CD4-positive, alpha-beta T cell (primary cell): ENCODE data around the gene ZBTB7C. TPM values are rescaled to one million over a fixed set of nuclear protein-coding genes. Genes with fewer than 3 reads are reported as not detected.

ENCODE experiments used
- ATAC-seq: fragments of 200-7000 bp; cut with Tn5 transposase; one replicate; pipeline ENCODE4 v1.10.0; 2022; ENCODE audit warnings: mild to moderate bottlenecking; ENCODE audit not compliant: poor library complexity
- CTCF ChIA-PET: fragments of 350-600 bp; sonication (Branson Sonifier 250); formaldehyde crosslinking; loops from one replicate; lab custom pipeline; 2021; ENCODE audit warnings: antibody characterized with exemption, inconsistent platforms; lab: Charles Lee
- POLR2A ChIA-PET: fragments of 350-600 bp; sonication (Branson Sonifier 250); formaldehyde crosslinking; loops from one replicate; lab custom pipeline; 2021; ENCODE audit warnings: antibody characterized with exemption, inconsistent platforms; lab: Charles Lee
- DNase-seq, 14 experiments: peaks; one replicate each; pipeline ENCODE4 v3.0.0-alpha.2; 2013 to 2020; ENCODE audit warnings: mixed read lengths in 2 of 14
- H3K27ac ChIP-seq, 2 donors: one replicate each; pipeline versions ENCODE4 v1.5.1 to v1.7.0; 2013; ENCODE audit warnings: low read length in 2 of 2, low read depth in 1 of 2, mild to moderate bottlenecking in 1 of 2
- H3K27me3 ChIP-seq, 2 experiments: 1 replicate in 1 of 2; 2 replicates in 1 of 2; pipeline versions ENCODE4 v1.6.1 to v1.7.0; 2013; ENCODE audit warnings: low read length in 2 of 2, control low read depth in 1 of 2, mild to moderate bottlenecking in 1 of 2, moderate library complexity in 1 of 2; ENCODE audit not compliant: insufficient read depth in 2 of 2, control insufficient read depth in 1 of 2
- H3K36me3 ChIP-seq: one replicate; pipeline ENCODE4 v1.6.1; 2013; ENCODE audit warnings: low read length, control low read depth; ENCODE audit not compliant: insufficient read depth
- H3K4me1 ChIP-seq: one replicate; pipeline ENCODE4 v1.6.1; 2013; ENCODE audit warnings: low read length, control low read depth; ENCODE audit not compliant: insufficient read depth
- H3K4me3 ChIP-seq: one replicate; pipeline ENCODE4 v1.5.1; 2013; ENCODE audit warnings: mild to moderate bottlenecking, low read length, moderate library complexity
- H3K9me3 ChIP-seq, 2 experiments: 1 replicate in 1 of 2; 2 replicates in 1 of 2; pipeline versions ENCODE4 v1.6.1 to v1.7.0; 2013; ENCODE audit warnings: low read length in 2 of 2, mild to moderate bottlenecking in 2 of 2, control low read depth in 1 of 2, moderate library complexity in 1 of 2; ENCODE audit not compliant: control insufficient read depth in 1 of 2, insufficient read depth in 1 of 2
- H3K27ac Mint-ChIP-seq: one replicate; pipeline ENCODE4 v1.8.0; 2020; ENCODE audit warnings: mixed read lengths
- H3K27me3 Mint-ChIP-seq: one replicate; pipeline ENCODE4 v1.8.0; 2021; ENCODE audit warnings: mixed read lengths
- H3K36me3 Mint-ChIP-seq: one replicate; pipeline ENCODE4 v1.8.0; 2021; ENCODE audit warnings: low read depth, mixed read lengths
- H3K4me1 Mint-ChIP-seq: one replicate; pipeline ENCODE4 v1.8.0; 2021; ENCODE audit warnings: low read depth, mixed read lengths
- H3K4me3 Mint-ChIP-seq: one replicate; pipeline ENCODE4 v1.8.0; 2020; ENCODE audit warnings: mild to moderate bottlenecking, mixed read lengths
- H3K9me3 Mint-ChIP-seq: one replicate; pipeline ENCODE4 v1.8.0; 2020; ENCODE audit warnings: mixed read lengths
- CTCF ChIP-seq: fragments of 200-600 bp; IDR thresholded peaks from one replicate; pipeline ENCODE4 v1.8.0; 2022; ENCODE audit warnings: antibody characterized with exemption, mild to moderate bottlenecking
- intact Hi-C, 2 experiments: fragments of 100-400 bp; cut with DNase I in 1 of 2; cut with micrococcal nuclease in 1 of 2; formaldehyde crosslinking; loops; one replicate each; pipeline versions ENCODE4 v1.15.1 to v1.9.0; 2023 to 2025; cut with DNase I, micrococcal nuclease
- total RNA-seq, 174 experiments: library from RNA in 2 of 174; stranded (reverse) in 2 of 174; gene quantifications; one replicate each; pipeline ENCODE4 v1.2.3 and lab custom pipeline; 2021 to 2026

The ZBTB7C gene
- total RNA-seq, 2 experiments from 2014 or later: not detected

DNA sequence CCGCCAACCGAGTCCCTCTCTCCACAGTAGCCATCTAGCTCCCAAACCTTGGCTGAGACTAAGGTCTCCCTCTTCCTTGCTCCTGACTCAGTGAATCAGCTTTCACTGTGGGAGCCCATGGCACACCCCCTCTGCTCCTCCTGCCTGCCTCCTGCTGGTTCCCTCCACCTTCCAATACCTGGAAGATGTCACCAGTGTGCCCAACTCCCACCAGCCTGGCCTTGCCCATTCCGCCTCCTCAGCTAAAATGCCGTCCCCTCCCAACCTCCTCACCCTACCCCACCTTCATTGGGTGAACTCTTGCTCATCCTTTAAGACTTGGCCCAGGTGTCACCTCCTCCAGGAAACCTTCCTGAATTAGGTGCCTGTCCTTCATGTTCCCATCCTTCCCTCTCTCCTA, 348.8 kb downstream of the ZBTB7C start:
- ATAC-seq (no peak), DNase-seq (peak in 1 of 14 experiments; percentile 2)
- peaks cover 35% of the 10 kb centered on the region for H3K27me3 Mint-ChIP-seq
- ChIA-PET CTCF (no interaction called here), POLR2A (no interaction called here)
- no peaks in the 10 kb centered on the region for H3K9me3 Mint-ChIP-seq
- H3K4me1 Mint-ChIP-seq: no peaks in the 10 kb centered on the region
- H3K4me3 Mint-ChIP-seq: no peak overlapping the region
- intact Hi-C loops: no loop called here
- no peaks in the 10 kb centered on the region for H3K9me3 ChIP-seq
- no peak overlapping the region for H3K4me3 ChIP-seq
- H3K36me3 Mint-ChIP-seq: no peaks in the 10 kb centered on the region
- peaks cover 8 to 24% of the 10 kb centered on the region in 2 experiments for H3K27me3 ChIP-seq
- no peaks in the 10 kb centered on the region for H3K36me3 ChIP-seq
- no peaks in the 10 kb centered on the region for H3K4me1 ChIP-seq
- no peak overlapping the region for H3K27ac Mint-ChIP-seq
- H3K27ac ChIP-seq: no peak overlapping the region
- no peak for TF ChIP-seq CTCF

GRCh38 chr18:48059455-48060010, 349.6 kb downstream of the ZBTB7C start:
- ChIA-PET CTCF (no interaction called here), POLR2A (no interaction called here)
- H3K27me3 Mint-ChIP-seq: peaks cover 40% of the 10 kb centered on the region
- DNase-seq (peak in 1 of 14 experiments; percentile 19), ATAC-seq (no peak)
- TF ChIP-seq CTCF: no peak
- Histone ChIP-seq H3K36me3 (no peaks in the 10 kb centered on the region), H3K4me1 (no peaks in the 10 kb centered on the region), H3K4me3 (no peak overlapping the region), H3K27me3 (peaks cover 8 to 24% of the 10 kb centered on the region in 2 experiments), H3K9me3 (no peaks in the 10 kb centered on the region), H3K27ac (no peak overlapping the region)
- H3K4me1 Mint-ChIP-seq: no peaks in the 10 kb centered on the region
- no peak overlapping the region for H3K27ac Mint-ChIP-seq
- H3K4me3 Mint-ChIP-seq: no peak overlapping the region
- no peaks in the 10 kb centered on the region for H3K9me3 Mint-ChIP-seq
- intact Hi-C loops: no loop called here
- H3K36me3 Mint-ChIP-seq: no peaks in the 10 kb centered on the region

GRCh38 chr18:48058486-48058885, 350.7 kb downstream of the ZBTB7C start:
- H3K36me3 Mint-ChIP-seq: no peaks in the 10 kb centered on the region
- peaks cover 51% of the 10 kb centered on the region for H3K27me3 Mint-ChIP-seq
- no peak overlapping the region for H3K27ac Mint-ChIP-seq

More at GRCh38 chr18:48058486-48058885, 350.7 kb downstream of the ZBTB7C start:
- intact Hi-C loops: no loop called here
- no peaks in the 10 kb centered on the region for H3K4me1 Mint-ChIP-seq
- H3K27ac ChIP-seq: no peak overlapping the region
- H3K4me1 ChIP-seq: no peaks in the 10 kb centered on the region
- POLR2A ChIA-PET: no interaction called here
- DNase-seq (peak in 1 of 14 experiments; percentile 7), ATAC-seq (no peak)
- no peak for TF ChIP-seq CTCF
- CTCF ChIA-PET: no interaction called here
- H3K36me3 ChIP-seq: no peaks in the 10 kb centered on the region
- peaks cover 14 to 24% of the 10 kb centered on the region in 2 experiments for H3K27me3 ChIP-seq
- no peak overlapping the region for H3K4me3 ChIP-seq
- H3K4me3 Mint-ChIP-seq: no peak overlapping the region
- peaks cover 0 to 3% of the 10 kb centered on the region in 2 experiments for H3K9me3 ChIP-seq
- H3K9me3 Mint-ChIP-seq: no peaks in the 10 kb centered on the region
